H9 (cell line): ENCODE results near the gene SYVN1. TPM values are rescaled to one million over a fixed set of nuclear protein-coding genes. Genes with fewer than 3 reads are reported as not detected.
A peak's percentile ranks its signal among the peaks of the same experiment; 100 is the strongest.

Experiments
- DNase-seq: peaks from one replicate; pipeline ENCODE4 v3.0.0-alpha.2; 2017
- H2AFZ ChIP-seq: one replicate; pipeline ENCODE4 v1.6.1; 2013; ENCODE audit warnings: mild to moderate bottlenecking, low read length, control low read depth, moderate library complexity
- H2AK5ac ChIP-seq: 2 replicates; pipeline ENCODE4 v1.6.1; 2013; ENCODE audit warnings: low read length, control low read depth, mixed read lengths; ENCODE audit not compliant: insufficient read length
- H2BK120ac ChIP-seq: one replicate; pipeline ENCODE4 v1.6.1; 2013; ENCODE audit warnings: low read depth, mild to moderate bottlenecking, low read length, control low read depth, inconsistent platforms; ENCODE audit not compliant: poor library complexity, severe bottlenecking
- H2BK12ac ChIP-seq: 2 replicates; pipeline ENCODE4 v1.6.1; 2013; ENCODE audit warnings: low read length, control low read depth, mixed read lengths, low read depth; ENCODE audit not compliant: insufficient read length
- H2BK15ac ChIP-seq: 2 replicates; pipeline ENCODE4 v1.6.1; 2013; ENCODE audit warnings: low read depth, low read length, control low read depth
- H2BK20ac ChIP-seq: one replicate; pipeline ENCODE4 v1.6.1; 2013; ENCODE audit warnings: low read depth, mild to moderate bottlenecking, low read length, control low read depth, inconsistent platforms; ENCODE audit not compliant: poor library complexity, severe bottlenecking
- H2BK5ac ChIP-seq: 2 replicates; pipeline ENCODE4 v1.6.1; 2013; ENCODE audit warnings: low read length, control low read depth, mixed read lengths; ENCODE audit not compliant: insufficient read length
- H3K14ac ChIP-seq: 2 replicates; pipeline ENCODE4 v1.6.1; 2013; ENCODE audit warnings: low read length, control low read depth; ENCODE audit not compliant: insufficient read depth
- H3K18ac ChIP-seq: 2 replicates; pipeline ENCODE4 v1.6.1; 2013; ENCODE audit warnings: low read depth, mild to moderate bottlenecking, mixed read lengths, low read length, control low read depth; ENCODE audit not compliant: insufficient read length
- H3K23ac ChIP-seq: 2 replicates; pipeline ENCODE4 v1.6.1; 2013; ENCODE audit warnings: low read length, control low read depth, mixed read lengths, low read depth; ENCODE audit not compliant: insufficient read length
- H3K23me2 ChIP-seq: 2 replicates; pipeline ENCODE4 v1.6.1; 2013; ENCODE audit warnings: low read depth, mild to moderate bottlenecking, mixed read lengths, low read length, control low read depth; ENCODE audit not compliant: insufficient read length, poor library complexity, severe bottlenecking
- H3K27ac ChIP-seq: 2 replicates; pipeline ENCODE4 v1.5.1; 2013; ENCODE audit warnings: low read length, control low read depth, mixed read lengths, low read depth; ENCODE audit not compliant: insufficient read length
- H3K27me3 ChIP-seq: 2 replicates; pipeline ENCODE4 v1.6.1; 2013; ENCODE audit warnings: low read length, control low read depth, inconsistent platforms; ENCODE audit not compliant: insufficient read depth
- H3K4ac ChIP-seq: 2 replicates; pipeline ENCODE4 v1.6.1; 2013; ENCODE audit warnings: low read depth, mild to moderate bottlenecking, control low read depth, inconsistent platforms, low read length, moderate library complexity
- H3K4me1 ChIP-seq: 2 replicates; pipeline ENCODE4 v1.6.1; 2013; ENCODE audit warnings: low read length, control low read depth, inconsistent platforms; ENCODE audit not compliant: insufficient read depth
- H3K4me2 ChIP-seq: 2 replicates; pipeline ENCODE4 v1.6.1; 2013; ENCODE audit warnings: low read length, control low read depth, mixed read lengths; ENCODE audit not compliant: insufficient read length, insufficient read depth
- H3K56ac ChIP-seq: 2 replicates; pipeline ENCODE4 v1.6.1; 2013; ENCODE audit warnings: low read depth, mild to moderate bottlenecking, mixed read lengths, low read length, control low read depth; ENCODE audit not compliant: insufficient read length
- H3K79me1 ChIP-seq: 2 replicates; pipeline ENCODE4 v1.6.1; 2013; ENCODE audit warnings: low read depth, mild to moderate bottlenecking, moderate library complexity, low read length, control low read depth, inconsistent platforms; ENCODE audit not compliant: insufficient read depth, poor library complexity, severe bottlenecking
- H3K79me2 ChIP-seq: 2 replicates; pipeline ENCODE4 v1.6.1; 2013; ENCODE audit warnings: low read length, control low read depth, inconsistent platforms; ENCODE audit not compliant: insufficient read depth
- H3K9ac ChIP-seq: 2 replicates; pipeline ENCODE4 v1.6.1; 2013; ENCODE audit warnings: low read length, control low read depth, mixed read lengths; ENCODE audit not compliant: insufficient read length; ENCODE audit errors: extremely low read depth
- H3K9me3 ChIP-seq: one replicate; pipeline ENCODE4 v1.6.1; 2013; ENCODE audit warnings: low read depth, low read length, inconsistent platforms; ENCODE audit not compliant: control insufficient read depth
- H3T11ph ChIP-seq: one replicate; pipeline ENCODE4 v1.6.1; 2013; ENCODE audit warnings: mild to moderate bottlenecking, low read length, control low read depth, inconsistent platforms
- H4K20me1 ChIP-seq: one replicate; pipeline ENCODE4 v1.6.1; 2013; ENCODE audit not compliant: control insufficient read depth, insufficient read length, insufficient read depth
- H4K5ac ChIP-seq: 2 replicates; pipeline ENCODE4 v1.6.1; 2013; ENCODE audit warnings: low read depth, mild to moderate bottlenecking, mixed read lengths, low read length, control low read depth; ENCODE audit not compliant: insufficient read length
- H4K8ac ChIP-seq: replicated peaks from 2 replicates; pipeline ENCODE4 v1.6.1; 2013; ENCODE audit warnings: low read length, control low read depth, mixed read lengths, low read depth; ENCODE audit not compliant: insufficient read length
- H4K91ac ChIP-seq: 2 replicates; pipeline ENCODE4 v1.6.1; 2013; ENCODE audit warnings: low read depth, mild to moderate bottlenecking, moderate library complexity, mixed read lengths, low read length, control low read depth; ENCODE audit not compliant: insufficient read length
- H3K27ac Mint-ChIP-seq, 3 experiments: 2 replicates in 2 of 3; 3 replicates in 1 of 3; pipeline ENCODE4 v1.8.0; 2020 to 2021; ENCODE audit warnings: mixed read lengths in 3 of 3, mild to moderate bottlenecking in 1 of 3, moderate library complexity in 1 of 3
- H3K27me3 Mint-ChIP-seq: 2 replicates; pipeline ENCODE4 v1.8.0; 2021; ENCODE audit warnings: low read depth, mild to moderate bottlenecking, moderate library complexity, mixed read lengths
- H3K36me3 Mint-ChIP-seq, 3 experiments: 2 replicates in 2 of 3; 3 replicates in 1 of 3; pipeline ENCODE4 v1.8.0; 2020 to 2021; ENCODE audit warnings: low read depth in 3 of 3, mixed read lengths in 3 of 3; ENCODE audit not compliant: insufficient read depth in 1 of 3
- H3K4me1 Mint-ChIP-seq, 2 experiments: 2 replicates each; pipeline ENCODE4 v1.8.0; 2020; ENCODE audit warnings: mixed read lengths in 2 of 2
- H3K4me3 Mint-ChIP-seq, 2 experiments: 2 replicates in 1 of 2; 3 replicates in 1 of 2; pipeline ENCODE4 v1.8.0; 2020 to 2021; ENCODE audit warnings: mild to moderate bottlenecking in 2 of 2, mixed read lengths in 2 of 2, moderate library complexity in 1 of 2
- H3K9me3 Mint-ChIP-seq, 2 experiments: 2 replicates in 1 of 2; 3 replicates in 1 of 2; pipeline ENCODE4 v1.8.0; 2020; ENCODE audit warnings: mild to moderate bottlenecking in 2 of 2, mixed read lengths in 2 of 2, moderate library complexity in 1 of 2
- CTCF ChIP-seq: fragments of 200-600 bp; sonication (generic); conservative IDR thresholded peaks from 3 replicates; pipeline ENCODE4 v1.8.0; 2021; ENCODE audit warnings: antibody characterized with exemption, mild to moderate bottlenecking
- WGBS: extraction: QIAGEN DNeasy Blood & Tissue Kit; methylation state at CpG from one replicate; pipeline ENCODE4 v1.1.7; 2013; ENCODE audit warnings: missing lambda C conversion rate, low lambda C conversion rate, mixed read lengths; ENCODE audit not compliant: insufficient read length; ENCODE audit errors: extremely low coverage; 5-methylcytosine and 5-hydroxymethylcytosine counted together
- total RNA-seq: library from RNA; stranded (reverse); gene quantifications from 2 replicates; pipeline ENCODE4 v1.2.1, GENCODE V29; 2021

The SYVN1 gene
- total RNA-seq, 1 experiment from 2014 or later, result 31.6 TPM

GRCh38 chr11:65112546-65113360 lies 21.6 kb downstream of the SYVN1 start:
- Histone ChIP-seq H2BK20ac (no peak overlapping the region), H3K23me2 (peaks cover 18% of the 10 kb centered on the region), H4K5ac (no peak overlapping the region), H3K14ac (no peak overlapping the region), H3K9ac (peak overlapping the region; percentile 27), H3K27ac (no peak overlapping the region), H3K4ac (no peak overlapping the region), H2AK5ac (no peak overlapping the region), H4K8ac (no peak overlapping the region), H3K79me2 (no peaks in the 10 kb centered on the region), H3K9me3 (no peaks in the 10 kb centered on the region), H2BK15ac (no peak overlapping the region), H3K18ac (no peak overlapping the region), H3K4me2 (peak overlapping the region; percentile 56), H3K4me1 (no peaks in the 10 kb centered on the region), H2BK5ac (no peak overlapping the region), H3K79me1 (no peaks in the 10 kb centered on the region), H2AFZ (no peak overlapping the region), H4K91ac (no peak overlapping the region), H3K56ac (no peak overlapping the region), H2BK12ac (no peak overlapping the region), H3T11ph (no peak overlapping the region), H3K27me3 (no peaks in the 10 kb centered on the region), H4K20me1 (no peaks in the 10 kb centered on the region), H2BK120ac (no peak overlapping the region), H3K23ac (no peak overlapping the region)
- Mint-ChIP-seq H3K27ac (peak overlapping the region in 2 of 3 experiments; percentile 85 to 91; a peak in 2 of 7 replicates), H3K36me3 (peaks cover 2 to 28% (median 23%) of the 10 kb centered on the region in 3 experiments), H3K4me1 (peaks cover 15 to 23% of the 10 kb centered on the region in 2 experiments), H3K4me3 (peak overlapping the region; percentile 82 to 99), H3K9me3 (no peaks in the 10 kb centered on the region), H3K27me3 (peaks cover 1% of the 10 kb centered on the region; the same call in 1 of the 2 replicates)
- peak; percentile 69 for DNase-seq
- peak; percentile 91 for TF ChIP-seq CTCF
- WGBS, result no CpG with 5 or more reads among the region's 57 CpGs
